ENCODE measurements around the gene SORCS3. TPM values are rescaled to one million over a fixed set of nuclear protein-coding genes. Genes with fewer than 3 reads are reported as not detected.

SORCS3 gene
- total and polyA plus RNA-seq, 2 of the 4 experiments (the other 2 are of a cell fraction): not detected

GRCh38 chr10:104867966-104868598, 227.0 kb downstream of the SORCS3 start:
- Histone ChIP-seq H3K9me3 (ENCODE audit: control insufficient read depth, insufficient read depth, low read length) (peaks cover 10% of the 10 kb centered on the region), H3K4ac (ENCODE audit: low read depth, low read length) (no peak overlapping the region), H3K27ac (ENCODE audit: insufficient read depth, low read length) (no peak overlapping the region), H3K9me1 (ENCODE audit: insufficient read depth, low read length) (no peaks in the 10 kb centered on the region), H2BK15ac (ENCODE audit: low read depth, low read length) (no peak overlapping the region), H4K91ac (ENCODE audit: insufficient read depth, low read depth, low read length) (no peak overlapping the region), H2AK9ac (replicated peaks; ENCODE audit: low read depth, low read length, poor library complexity) (no peak overlapping the region), H2BK5ac (ENCODE audit: low read depth, low read length, poor library complexity, severe bottlenecking) (no peak overlapping the region), H4K20me1 (ENCODE audit: insufficient read depth, low read length) (no peaks in the 10 kb centered on the region), H2BK120ac (ENCODE audit: low read depth, low read length) (no peak overlapping the region), H3K36me3 (ENCODE audit: control insufficient read depth, insufficient read depth, low read length) (no peaks in the 10 kb centered on the region), H3K18ac (ENCODE audit: low read depth, low read length) (no peak overlapping the region), H3K14ac (replicated peaks; ENCODE audit: low read depth, low read length) (no peak overlapping the region), H2BK20ac (ENCODE audit: low read depth, low read length) (no peak overlapping the region), H4K5ac (ENCODE audit: low read depth, low read length) (no peak overlapping the region), H3K23ac (ENCODE audit: low read depth, low read length) (no peak overlapping the region), H3K4me2 (ENCODE audit: low read depth, low read length) (no peak overlapping the region), H3K4me1 (ENCODE audit: control insufficient read depth, insufficient read depth, low read length) (no peaks in the 10 kb centered on the region), H2AFZ (replicated peaks; ENCODE audit: low read length, poor library complexity) (no peak overlapping the region), H3K4me3 (ENCODE audit: insufficient read depth, low read depth, low read length) (no peak overlapping the region), H4K8ac (ENCODE audit: low read depth in 2 of 2, low read length in 2 of 2) (no peak overlapping the region), H3K56ac (ENCODE audit: extremely low read depth, insufficient read depth, low read length) (no peak overlapping the region), H3K79me1 (ENCODE audit: low read depth in 1 of 2, low read length in 2 of 2) (no peaks in the 10 kb centered on the region), H3K9ac (ENCODE audit: low read depth, low read length) (no peak overlapping the region), H2AK5ac (ENCODE audit: low read depth, low read length) (no peak overlapping the region), H3K27me3 (ENCODE audit: control insufficient read depth, insufficient read depth, low read length) (no peaks in the 10 kb centered on the region)
- BruUV-seq (replicated peaks): no TSS peak
- dilution Hi-C loops (cut with HindIII; ENCODE audit: low sequenced_read_pairs, unreplicated experiment): no loop called here
- ATAC-seq (ENCODE audit: low read depth) (no peak), DNase-seq (no peak)
- TF ChIP-seq FOS (IDR thresholded peaks at IDR 0.05; ENCODE audit: low read depth, low read length) (no peak), MXI1 (IDR thresholded peaks at IDR 0.05; ENCODE audit: borderline replicate concordance, low read depth, low read length) (no peak), CHD1 (IDR thresholded peaks at IDR 0.05; ENCODE audit: low read depth, low read length) (no peak), RCOR1 (IDR thresholded peaks at IDR 0.05; ENCODE audit: insufficient replicate concordance, low read length) (no peak), POLR2A (IDR thresholded peaks at IDR 0.05; ENCODE audit: low read depth, low read length) (no peak), RAD21 (IDR thresholded peaks at IDR 0.05; ENCODE audit: low read length) (no peak), MAFK (IDR thresholded peaks at IDR 0.05; ENCODE audit: low read depth, low read length) (no peak), CTCF (conservative IDR thresholded peaks at IDR 0.05; ENCODE audit: low read depth, low read length) (no peak), NFE2L2 (IDR thresholded peaks at IDR 0.05; ENCODE audit: low read depth, low read length) (no peak), SMC3 (IDR thresholded peaks at IDR 0.05; ENCODE audit: low read depth, low read length) (no peak), ELK1 (IDR thresholded peaks at IDR 0.05; ENCODE audit: borderline replicate concordance, low read depth, low read length) (no peak), MAZ (IDR thresholded peaks at IDR 0.05; ENCODE audit: borderline replicate concordance, low read depth, low read length) (no peak), USF2 (IDR thresholded peaks at IDR 0.05; ENCODE audit: low read depth, low read length) (no peak), RFX5 (IDR thresholded peaks at IDR 0.05; ENCODE audit: low read depth, low read length) (no peak)
- CTCF ChIA-PET: no interaction called here
- intact Hi-C loops (cut with micrococcal nuclease): no loop called here
- no CpG with 5 or more reads among the region's 6 CpGs for WGBS, 2 experiments (ENCODE audit: extremely low coverage in 2 of 2, insufficient read length in 1 of 2)
- POLR2A ChIA-PET (ENCODE audit: unreplicated experiment): no interaction called here
- in situ Hi-C loops (cut with MboI; ENCODE audit: low sequenced_read_pairs): no loop called here

All from IMR-90 (cell line).